GM19468 (cell line): ENCODE results near the gene ST7L.

Experiments used
- ATAC-seq: cut with Tn5 transposase; IDR thresholded peaks from one replicate; pipeline ENCODE4 v1.9.1; 2021; ENCODE audit warnings: mild to moderate bottlenecking, moderate library complexity, moderate number of reproducible peaks; ENCODE audit not compliant: unreplicated experiment; ENCODE audit errors: extremely low read depth

ST7L gene

GRCh38 chr1:112554411-112554810, 64.5 kb downstream of the ST7L start:
- ATAC-seq, result no peak

- ATAC-seq, result no peak
Observed at GRCh38 chr1:112549590-112549989, 69.4 kb downstream of the ST7L start.

GRCh38 chr1:112548547-112548946, 70.4 kb downstream of the ST7L start:
- no peak for ATAC-seq

GRCh38 chr1:112546076-112546475, 72.9 kb downstream of the ST7L start:
- ATAC-seq, result no peak

GRCh38 chr1:112544751-112545150, 74.2 kb downstream of the ST7L start:
- no peak for ATAC-seq

- ATAC-seq, result no peak
Observed at GRCh38 chr1:112544011-112544688, 74.8 kb downstream of the ST7L start.

- no peak for ATAC-seq
Observed at GRCh38 chr1:112542206-112542973, 76.6 kb downstream of the ST7L start.

GRCh38 chr1:112541299-112541698, 77.6 kb downstream of the ST7L start:
- ATAC-seq, result no peak

GRCh38 chr1:112540226-112540794, 78.6 kb downstream of the ST7L start:
- ATAC-seq, result no peak

- no peak for ATAC-seq
Observed at GRCh38 chr1:112538883-112539282, 80.1 kb downstream of the ST7L start.

- ATAC-seq, result no peak
Observed at GRCh38 chr1:112537456-112537855, 81.5 kb downstream of the ST7L start.

- no peak for ATAC-seq
Observed at GRCh38 chr1:112536561-112536960, 82.4 kb downstream of the ST7L start.

GRCh38 chr1:112533029-112533428, 85.9 kb downstream of the ST7L start:
- no peak for ATAC-seq

- ATAC-seq, result no peak
Observed at GRCh38 chr1:112532064-112532463, 86.9 kb downstream of the ST7L start.

- ATAC-seq, result no peak
Observed at GRCh38 chr1:112530832-112531231, 88.1 kb downstream of the ST7L start.

GRCh38 chr1:112529301-112529700, 89.6 kb downstream of the ST7L start:
- ATAC-seq, result no peak

GRCh38 chr1:112528076-112528475, 90.9 kb downstream of the ST7L start:
- ATAC-seq, result no peak

GRCh38 chr1:112527266-112528010, 91.5 kb downstream of the ST7L start:
- no peak for ATAC-seq

GRCh38 chr1:112524986-112525385, 94.0 kb downstream of the ST7L start:
- no peak for ATAC-seq

GRCh38 chr1:112524251-112524650, 94.7 kb downstream of the ST7L start:
- ATAC-seq, result no peak

- ATAC-seq, result no peak
Observed at GRCh38 chr1:112522621-112523020, 96.3 kb downstream of the ST7L start.
